ENCODE data around the gene CCDC34. TPM values are rescaled to one million over a fixed set of nuclear protein-coding genes. Genes with fewer than 3 reads are reported as not detected.

CCDC34 gene
- polyA plus RNA-seq, 2 donors = 7.0 to 7.8 TPM

Other genes with a start within 250 kb of the CCDC34 start
- gene LGR4, start 109.6 kb upstream of the CCDC34 start, polyA plus RNA-seq = 10 to 100 TPM; 10.5 to 11.8 TPM
- 1 to 10 TPM; 7.2 to 7.6 TPM for gene LIN7C, start 143.6 kb upstream of the CCDC34 start, polyA plus RNA-seq

Data from esophagus (tissue), 2 donors.